ENCODE measurements around the gene WNT9B.

WNT9B gene

GRCh38 chr17:46857600-46857999, 6.2 kb downstream of the WNT9B start:
- no peak for DNase-seq

- no peak for DNase-seq
Measured at GRCh38 chr17:46859996-46860395, 8.6 kb downstream of the WNT9B start.

GRCh38 chr17:46862949-46863348, 11.6 kb downstream of the WNT9B start:
- no peak for DNase-seq

GRCh38 chr17:46863383-46864121, 12.2 kb downstream of the WNT9B start:
- no peak for DNase-seq

DNA sequence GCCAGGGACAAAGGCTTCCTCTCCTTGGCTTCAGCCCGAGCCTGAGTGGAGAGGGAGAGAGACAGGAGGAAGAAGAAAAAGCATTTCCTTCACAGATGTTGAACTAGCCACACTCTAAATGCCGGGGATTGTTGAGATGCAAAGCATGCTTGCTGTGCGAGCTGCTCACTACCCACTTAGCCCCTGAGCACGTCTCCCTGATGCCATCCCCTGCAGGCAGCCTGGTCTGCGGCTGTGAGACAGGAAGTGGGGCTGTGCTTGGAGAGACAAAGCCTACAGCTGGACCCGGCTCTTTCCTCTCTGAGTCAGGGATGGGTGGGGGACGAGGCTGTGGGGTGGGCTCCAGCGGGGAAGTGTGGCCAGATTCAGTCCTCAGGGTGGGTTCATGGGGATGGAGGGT, 13.7 kb downstream of the WNT9B start:
- no peak for DNase-seq

DNA sequence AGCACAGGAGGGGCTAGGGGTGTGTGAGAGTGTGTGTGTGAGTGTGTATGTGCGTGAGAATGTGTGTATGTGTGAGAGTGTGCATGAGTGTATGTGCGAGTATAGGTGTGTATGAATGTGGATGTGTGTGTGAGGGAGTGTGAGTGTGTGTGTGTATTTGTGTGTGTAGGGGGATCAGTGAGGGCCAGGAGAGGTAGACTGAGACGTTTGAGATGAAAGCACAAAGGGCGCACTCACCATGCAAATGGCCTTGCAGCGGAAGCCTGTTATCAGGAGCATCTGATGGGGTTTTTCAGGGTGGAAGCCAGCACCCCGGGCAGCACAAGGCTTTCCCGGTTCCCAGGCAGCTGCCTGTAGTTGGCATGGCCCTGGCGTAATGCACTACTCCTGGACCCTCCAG, 14.9 kb downstream of the WNT9B start:
- DNase-seq, result no peak

DNA sequence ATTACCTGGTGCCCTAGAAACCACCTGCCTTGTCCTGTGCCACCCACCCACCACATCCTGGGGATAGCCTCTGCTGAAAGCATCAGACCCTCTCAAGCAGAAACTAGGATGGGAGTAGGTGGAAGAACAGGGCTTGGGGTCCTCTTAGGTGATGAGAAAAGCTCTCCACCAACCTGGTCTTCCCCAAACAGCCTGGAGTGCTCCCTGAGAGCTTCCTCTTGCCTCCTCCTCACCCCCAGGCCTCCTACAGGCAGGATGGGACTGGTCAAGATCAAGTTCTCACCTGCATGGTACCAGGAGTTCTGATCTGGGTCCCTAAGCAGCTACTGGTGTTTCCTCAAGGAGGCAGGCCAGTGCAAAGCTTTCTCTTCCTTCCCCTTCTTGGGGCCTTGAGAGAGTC, 15.4 kb downstream of the WNT9B start:
- no peak for DNase-seq

DNA sequence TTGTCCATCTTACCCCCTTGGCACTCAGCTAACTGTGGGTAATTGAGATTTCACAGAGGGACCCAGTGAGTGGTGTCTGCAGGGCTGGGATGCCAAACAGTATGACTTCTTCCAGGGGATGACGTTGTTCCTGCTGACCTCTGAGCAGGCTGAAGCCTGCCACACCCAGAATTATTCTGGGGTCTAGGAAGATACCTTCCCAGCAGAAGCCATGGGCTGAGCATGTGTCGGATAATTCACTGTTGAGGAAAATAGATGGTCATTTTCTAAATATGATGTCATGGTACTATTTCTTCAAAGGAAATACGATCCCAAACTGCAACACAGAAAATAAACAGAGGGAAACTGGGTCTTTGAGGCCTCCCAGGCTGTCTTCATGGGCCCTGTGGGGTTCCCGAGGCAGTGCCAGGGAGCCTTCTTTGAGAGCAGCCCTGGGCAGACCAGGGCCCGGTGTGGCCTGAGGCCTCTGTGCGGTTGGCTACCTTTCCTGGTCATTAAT, 17.4 kb downstream of the WNT9B start:
- DNase-seq, result no peak

GRCh38 chr17:46869296-46869695, 17.9 kb downstream of the WNT9B start:
- no peak for DNase-seq

GRCh38 chr17:46869975-46870803, 18.8 kb downstream of the WNT9B start:
- no peak for DNase-seq

DNA sequence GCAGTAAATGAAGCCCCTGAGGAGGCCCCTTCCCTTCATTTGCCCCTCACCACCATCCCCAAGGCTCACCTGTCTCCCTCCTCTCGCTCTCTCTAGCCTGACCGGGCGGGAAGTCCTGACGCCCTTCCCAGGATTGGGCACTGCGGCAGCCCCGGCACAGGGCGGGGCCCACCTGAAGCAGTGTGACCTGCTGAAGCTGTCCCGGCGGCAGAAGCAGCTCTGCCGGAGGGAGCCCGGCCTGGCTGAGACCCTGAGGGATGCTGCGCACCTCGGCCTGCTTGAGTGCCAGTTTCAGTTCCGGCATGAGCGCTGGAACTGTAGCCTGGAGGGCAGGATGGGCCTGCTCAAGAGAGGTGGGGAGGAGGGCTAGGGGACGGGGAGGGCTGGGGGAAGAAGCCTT, 21.0 kb downstream of the WNT9B start:
- no peak for DNase-seq

DNA sequence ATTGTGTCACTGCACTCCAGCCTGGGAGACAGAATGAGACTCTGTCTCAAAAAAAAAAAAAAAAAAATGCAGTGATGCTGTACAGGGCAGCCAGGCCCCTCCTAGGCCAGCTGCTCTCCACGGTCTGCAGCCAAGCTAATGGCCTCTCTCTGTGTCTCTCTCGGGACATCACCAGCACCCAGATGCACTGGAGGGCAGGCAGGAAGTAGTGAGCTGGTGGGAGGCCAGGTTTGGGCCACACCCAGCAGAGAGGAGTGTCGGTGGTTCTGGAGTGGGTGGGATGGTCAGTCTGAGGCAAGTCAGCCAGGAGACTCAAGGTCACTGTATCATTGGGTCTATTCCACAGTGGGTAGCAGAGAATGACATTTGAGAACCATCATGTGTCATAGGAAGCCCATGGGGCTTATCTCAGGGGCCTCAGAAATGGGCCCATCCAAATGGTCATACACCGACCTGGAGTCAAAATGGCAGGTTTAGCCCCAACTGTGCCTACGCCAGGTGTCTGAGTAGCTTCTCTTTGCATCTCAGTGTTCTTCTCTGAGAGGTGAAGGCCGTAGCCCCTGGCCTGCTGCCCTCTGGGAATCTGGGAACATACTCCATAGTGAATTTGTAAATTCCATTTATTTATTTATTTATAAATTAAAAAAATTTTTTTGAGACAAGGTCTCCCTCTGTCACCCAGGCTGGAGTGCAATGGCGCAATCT, 22.7 kb downstream of the WNT9B start:
- no peak for DNase-seq

DNA sequence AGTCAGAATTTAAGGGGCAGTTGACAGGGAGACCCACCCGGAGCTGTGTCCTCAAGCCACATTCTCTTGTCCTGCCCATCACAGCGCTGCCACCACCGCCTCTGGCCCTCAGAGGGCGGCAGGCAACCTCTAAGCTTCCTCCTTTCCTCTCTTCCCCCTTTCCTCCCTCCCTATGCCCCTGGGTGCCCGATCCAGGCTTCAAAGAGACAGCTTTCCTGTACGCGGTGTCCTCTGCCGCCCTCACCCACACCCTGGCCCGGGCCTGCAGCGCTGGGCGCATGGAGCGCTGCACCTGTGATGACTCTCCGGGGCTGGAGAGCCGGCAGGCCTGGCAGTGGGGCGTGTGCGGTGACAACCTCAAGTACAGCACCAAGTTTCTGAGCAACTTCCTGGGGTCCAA, 23.5 kb downstream of the WNT9B start:
- DNase-seq, result no peak

DNA sequence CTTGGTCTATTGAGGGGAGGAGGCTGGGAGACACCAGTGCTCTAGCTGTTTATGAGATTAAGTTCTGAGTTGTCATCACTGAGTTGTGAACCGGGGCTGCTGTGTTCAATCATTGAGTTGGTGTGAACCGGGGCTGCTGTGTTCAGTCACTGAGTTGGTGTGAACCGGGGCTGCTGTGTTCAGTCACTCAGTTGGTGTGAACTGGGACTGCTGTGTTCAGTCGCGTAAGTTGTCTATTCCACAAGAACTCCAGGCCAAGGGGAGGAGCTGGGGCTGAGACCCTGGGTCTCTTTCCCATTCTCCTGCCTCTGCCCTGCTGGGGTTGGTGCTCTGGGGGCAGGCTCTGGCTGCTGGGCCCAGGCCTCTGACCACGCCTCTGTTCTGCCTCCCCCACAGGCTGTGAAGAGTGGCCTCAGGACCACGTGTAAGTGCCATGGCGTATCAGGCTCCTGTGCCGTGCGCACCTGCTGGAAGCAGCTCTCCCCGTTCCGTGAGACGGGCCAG, 24.5 kb downstream of the WNT9B start:
- no peak for DNase-seq

GRCh38 chr17:46876353-46876887, 25.0 kb downstream of the WNT9B start:
- DNase-seq, result no peak

DNA sequence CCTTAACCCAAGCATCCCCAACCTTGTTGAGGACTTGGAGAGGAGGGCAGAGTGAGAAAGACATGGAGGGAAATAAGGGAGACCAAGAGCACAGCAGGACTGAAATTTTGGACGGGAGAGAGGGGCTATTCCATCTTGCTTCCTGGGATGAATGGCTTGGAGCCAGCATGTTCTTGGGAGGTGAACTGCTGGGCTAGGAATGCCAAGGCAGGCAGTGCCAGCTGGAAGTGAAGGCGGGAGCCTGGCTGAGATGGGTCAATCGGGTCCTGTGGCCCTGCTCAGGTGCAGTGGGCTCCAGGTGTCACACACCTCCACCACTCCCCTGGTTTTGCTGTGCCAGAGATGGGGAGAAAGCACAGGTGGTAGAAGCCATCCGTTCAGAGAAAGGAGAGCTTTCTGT, 25.5 kb downstream of the WNT9B start:
- no peak for DNase-seq

DNA sequence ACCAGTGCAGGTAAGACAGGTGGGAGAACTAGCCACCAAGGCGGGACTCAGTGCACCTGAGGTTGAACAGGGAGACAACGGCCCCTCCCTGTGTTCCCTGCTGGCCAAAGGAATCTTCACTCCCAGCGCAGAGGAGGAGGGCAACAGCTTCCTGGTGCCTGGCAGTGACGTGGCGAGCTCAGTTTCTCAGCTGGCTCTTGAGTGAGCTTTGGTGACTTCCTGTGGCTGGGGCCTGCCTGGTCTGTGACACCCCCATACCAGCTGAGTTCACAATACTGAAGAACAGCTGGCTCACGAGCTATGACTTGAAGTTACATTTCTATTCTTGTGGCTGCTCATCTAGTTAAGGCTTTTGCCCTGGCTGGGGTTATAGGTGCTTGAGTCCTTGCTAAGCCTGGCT, 26.1 kb downstream of the WNT9B start:
- DNase-seq, result peak in 1 of 2 donors; percentile 2

GRCh38 chr17:46878055-46878454, 26.7 kb downstream of the WNT9B start:
- DNase-seq, result peak; percentile 58 to 63

DNA sequence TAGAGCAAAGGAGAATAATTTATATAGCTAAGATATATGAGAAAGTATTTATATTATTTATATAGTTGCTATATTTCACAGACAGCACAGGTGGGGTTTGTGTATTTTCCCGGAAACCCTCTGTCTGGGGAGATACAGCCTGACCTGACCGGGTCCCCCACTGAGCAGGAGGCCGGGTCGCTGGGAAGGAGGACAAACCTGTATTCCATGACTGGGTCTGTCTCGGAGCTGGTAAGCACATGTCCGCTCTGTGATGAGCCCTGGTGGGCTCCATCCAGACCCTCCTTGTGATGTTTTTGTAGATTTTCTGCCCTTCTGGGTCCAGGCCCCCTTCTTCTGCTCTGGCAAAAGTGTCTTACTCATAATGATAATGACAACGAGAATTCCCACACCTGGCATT, 27.7 kb downstream of the WNT9B start:
- no peak for DNase-seq

DNA sequence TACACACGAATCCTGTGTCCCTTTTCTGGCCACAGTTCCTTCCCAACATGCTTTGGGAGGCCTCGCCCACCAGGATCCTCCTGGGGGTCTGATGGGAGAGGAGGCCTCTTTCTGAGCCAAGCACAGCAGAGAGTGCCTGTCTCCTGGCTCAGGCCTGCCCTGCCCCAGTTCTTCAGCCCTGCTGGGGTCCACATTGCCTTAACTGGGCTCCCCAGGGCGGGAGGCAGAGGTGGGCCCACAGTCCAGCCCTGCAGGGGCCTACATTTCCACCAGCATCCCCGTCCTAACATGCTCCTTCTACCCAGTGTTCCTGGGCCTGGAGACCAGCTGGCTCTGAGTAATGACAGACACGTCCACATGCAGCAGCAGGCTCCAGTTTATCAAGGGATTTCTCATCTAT, 29.6 kb downstream of the WNT9B start:
- DNase-seq, result no peak

DNA sequence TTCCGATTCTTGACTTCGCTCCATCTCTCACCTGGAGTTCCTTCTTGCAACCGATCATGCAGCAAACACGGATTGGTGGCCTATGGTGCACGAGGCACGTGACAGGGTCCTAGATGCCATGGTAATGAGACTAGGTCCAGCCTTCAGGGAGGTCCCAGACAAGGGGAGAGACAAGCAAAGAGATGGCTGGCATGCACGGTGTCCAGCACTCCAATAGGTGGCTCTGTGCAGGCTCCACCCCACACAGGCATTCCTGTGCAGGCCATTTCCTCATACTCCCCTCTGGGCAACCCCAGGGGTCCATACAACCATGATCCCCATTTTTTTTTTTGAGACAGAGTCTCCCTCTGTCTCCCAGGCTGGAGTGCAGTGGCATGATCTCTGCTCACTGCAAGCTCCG, 31.3 kb downstream of the WNT9B start:
- DNase-seq, result no peak

- no peak for DNase-seq
Measured at GRCh38 chr17:46883871-46884520, 32.6 kb downstream of the WNT9B start.

GRCh38 chr17:46884552-46884951, 33.2 kb downstream of the WNT9B start:
- DNase-seq, result no peak

Data from inflammatory macrophage treated with lipopolysaccharide for 1 hour (primary cell).